Ovary (tissue), 3 donors: ENCODE data around the gene CYP19A1.

Experiments used
- POLR2A ChIP-seq: fragments of 450-650 bp; IDR thresholded peaks from one replicate; pipeline ENCODE4 v1.6.1; 2017; ENCODE audit warnings: antibody characterized with exemption, mild to moderate bottlenecking, moderate library complexity
- TF ChIP-seq, protein P1 (sequence below), 3 donors: fragments of 450-650 bp in 2 of 3; fragments of 200-600 bp in 1 of 3; IDR thresholded peaks; one replicate each; pipeline versions ENCODE4 v1.5.1 to v1.8.0; 2016 to 2022; ENCODE audit warnings: antibody characterized with exemption in 3 of 3, mild to moderate bottlenecking in 1 of 3
- donor health status: DM: no; HTN: no; CAD: no.

DNA sequence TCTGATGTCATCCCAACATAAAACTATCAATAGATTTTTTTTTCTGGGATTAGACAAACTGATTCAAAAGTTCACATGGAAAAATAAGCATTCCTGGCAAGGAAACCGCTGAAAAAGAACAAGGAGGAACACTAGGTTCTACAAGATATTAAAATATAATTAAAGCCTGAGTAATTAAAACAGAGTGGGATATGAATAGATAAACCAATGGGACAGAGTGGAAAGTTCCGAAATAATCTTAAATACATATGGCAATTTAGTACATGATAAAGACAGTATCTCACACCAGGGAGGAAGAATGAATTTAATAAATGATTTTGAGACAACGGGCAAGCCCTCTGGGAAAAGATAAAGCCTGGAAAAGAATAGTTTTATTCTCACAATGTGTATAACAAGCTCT is 7.7 kb upstream of the CYP19A1 start:
- TF ChIP-seq, protein P1, sequence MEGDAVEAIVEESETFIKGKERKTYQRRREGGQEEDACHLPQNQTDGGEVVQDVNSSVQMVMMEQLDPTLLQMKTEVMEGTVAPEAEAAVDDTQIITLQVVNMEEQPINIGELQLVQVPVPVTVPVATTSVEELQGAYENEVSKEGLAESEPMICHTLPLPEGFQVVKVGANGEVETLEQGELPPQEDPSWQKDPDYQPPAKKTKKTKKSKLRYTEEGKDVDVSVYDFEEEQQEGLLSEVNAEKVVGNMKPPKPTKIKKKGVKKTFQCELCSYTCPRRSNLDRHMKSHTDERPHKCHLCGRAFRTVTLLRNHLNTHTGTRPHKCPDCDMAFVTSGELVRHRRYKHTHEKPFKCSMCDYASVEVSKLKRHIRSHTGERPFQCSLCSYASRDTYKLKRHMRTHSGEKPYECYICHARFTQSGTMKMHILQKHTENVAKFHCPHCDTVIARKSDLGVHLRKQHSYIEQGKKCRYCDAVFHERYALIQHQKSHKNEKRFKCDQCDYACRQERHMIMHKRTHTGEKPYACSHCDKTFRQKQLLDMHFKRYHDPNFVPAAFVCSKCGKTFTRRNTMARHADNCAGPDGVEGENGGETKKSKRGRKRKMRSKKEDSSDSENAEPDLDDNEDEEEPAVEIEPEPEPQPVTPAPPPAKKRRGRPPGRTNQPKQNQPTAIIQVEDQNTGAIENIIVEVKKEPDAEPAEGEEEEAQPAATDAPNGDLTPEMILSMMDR (IDR thresholded peaks at IDR 0.05) = no peak
- TF ChIP-seq POLR2A = no peak
